Testis (tissue), 3 donors: ENCODE results near the gene FBH1. TPM values are rescaled to one million over a fixed set of nuclear protein-coding genes. Genes with fewer than 3 reads are reported as not detected.

Experiments used
- DNase-seq: peaks from one replicate; pipeline ENCODE4 v3.0.0-alpha.2; 2019
- H3K27ac ChIP-seq, 2 donors: fragments of 200-600 bp; sonication (generic); one replicate each; pipeline ENCODE4 v1.5.1; 2019
- H3K27me3 ChIP-seq: fragments of 200-600 bp; sonication (generic); one replicate; pipeline ENCODE4 v1.5.1; 2019
- H3K36me3 ChIP-seq: fragments of 200-600 bp; sonication (generic); one replicate; pipeline ENCODE4 v1.5.1; 2017; ENCODE audit warnings: low read depth; ENCODE audit errors: missing control alignments
- H3K4me1 ChIP-seq: fragments of 200-600 bp; sonication (generic); one replicate; pipeline ENCODE4 v1.5.1; 2019
- H3K4me3 ChIP-seq, 2 donors: fragments of 200-600 bp; sonication (generic); one replicate each; pipeline ENCODE4 v1.5.1; 2017 to 2019
- H3K9me3 ChIP-seq: fragments of 200-600 bp; sonication (generic); one replicate; pipeline ENCODE4 v1.5.1; 2017
- CTCF ChIP-seq, 3 experiments: fragments of 450-650 bp in 2 of 3; fragments of 200-600 bp in 1 of 3; sonication (generic) in 1 of 3; IDR thresholded peaks; one replicate each; pipeline ENCODE4 v1.5.1; 2016 to 2019; ENCODE audit warnings: antibody characterized with exemption in 3 of 3, mild to moderate bottlenecking in 2 of 3, moderate library complexity in 1 of 3
- POLR2A ChIP-seq: fragments of 450-650 bp; IDR thresholded peaks from one replicate; pipeline ENCODE4 v1.6.1; 2017; ENCODE audit warnings: antibody characterized with exemption, mild to moderate bottlenecking, moderate library complexity
- WGBS, 2 donors: methylation state at CpG; one replicate each; pipeline ENCODE4 v1.1.5; 2018; 5-methylcytosine and 5-hydroxymethylcytosine counted together
- intact Hi-C: fragments of 100-400 bp; cut with DNase I; formaldehyde crosslinking; loops from one replicate; pipeline ENCODE4 v1.15.1; 2023; ENCODE audit warnings: low total_unique reads
- polyA plus RNA-seq: library from polyadenylated mRNA; stranded (reverse); fragments of 350-450 nt; fragmentation: Illumina TruSeq; extraction: RNeasy Lipid Tissue Mini Kit (QIAGEN cat#74804); gene quantifications from one replicate; pipeline ENCODE4 v1.2.3, GENCODE V29; 2014; ENCODE audit warnings: low read depth, low replicate concordance; ENCODE audit not compliant: insufficient read depth
- total RNA-seq, 2 donors: library from RNA; depleted of rRNA; stranded (reverse); fragments of >200 nt; gene quantifications; one replicate each; pipeline ENCODE4 v1.2.3, GENCODE V29; 2016

FBH1 gene
- total and polyA plus RNA-seq, 3 donors from 2014 or later, result 91.6 to 203 (median 174) TPM

- no peaks in the 10 kb centered on the region for H3K4me1 ChIP-seq
- WGBS, 2 donors, result 78 to 79% methylated on average over 12 to 18 of the region's 18 CpGs
- no peaks in the 10 kb centered on the region for H3K36me3 ChIP-seq
Measured at GRCh38 chr10:5910323-5911100, 20.5 kb downstream of the FBH1 start.

DNA sequence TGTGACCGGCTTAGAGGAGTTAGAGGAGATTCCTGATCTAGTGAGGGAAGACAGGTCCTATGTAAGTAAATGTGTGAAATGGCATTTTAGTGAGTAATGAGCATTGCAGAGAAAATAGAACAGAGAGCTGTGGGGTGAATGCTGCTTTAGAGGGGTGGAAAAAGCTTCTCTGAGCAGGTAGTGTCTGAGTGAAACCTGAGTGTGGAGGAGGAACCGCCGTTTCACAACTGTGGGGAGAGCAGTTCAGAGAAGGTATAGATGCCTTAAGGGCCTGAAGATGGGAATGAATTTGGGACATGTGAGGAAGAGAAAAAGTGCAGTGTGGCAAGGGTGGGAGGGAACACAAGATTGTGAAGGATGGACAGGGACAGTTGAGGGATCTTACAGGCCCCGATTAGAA lies 21.6 kb downstream of the FBH1 start:
- intact Hi-C loops, result no loop called here
- Histone ChIP-seq H3K4me1 (no peaks in the 10 kb centered on the region), H3K9me3 (no peaks in the 10 kb centered on the region), H3K4me3 (no peak overlapping the region), H3K27ac (no peak overlapping the region), H3K27me3 (no peaks in the 10 kb centered on the region), H3K36me3 (no peaks in the 10 kb centered on the region)
- 92 to 94% methylated on average over 4 of the region's 4 CpGs for WGBS, 2 donors
- no peak for DNase-seq
- TF ChIP-seq POLR2A, result no peak
- TF ChIP-seq CTCF (IDR thresholded peaks at IDR 0.05), result no peak

More at GRCh38 chr10:5910323-5911100, 20.5 kb downstream of the FBH1 start:
- no peak for DNase-seq
- intact Hi-C loops, result no loop called here
- H3K27me3 ChIP-seq, result no peaks in the 10 kb centered on the region
- H3K9me3 ChIP-seq, result no peaks in the 10 kb centered on the region
- TF ChIP-seq POLR2A (no peak), CTCF (IDR thresholded peaks at IDR 0.05) (no peak)
- H3K27ac ChIP-seq, result no peak overlapping the region
- H3K4me3 ChIP-seq, result no peak overlapping the region

DNA sequence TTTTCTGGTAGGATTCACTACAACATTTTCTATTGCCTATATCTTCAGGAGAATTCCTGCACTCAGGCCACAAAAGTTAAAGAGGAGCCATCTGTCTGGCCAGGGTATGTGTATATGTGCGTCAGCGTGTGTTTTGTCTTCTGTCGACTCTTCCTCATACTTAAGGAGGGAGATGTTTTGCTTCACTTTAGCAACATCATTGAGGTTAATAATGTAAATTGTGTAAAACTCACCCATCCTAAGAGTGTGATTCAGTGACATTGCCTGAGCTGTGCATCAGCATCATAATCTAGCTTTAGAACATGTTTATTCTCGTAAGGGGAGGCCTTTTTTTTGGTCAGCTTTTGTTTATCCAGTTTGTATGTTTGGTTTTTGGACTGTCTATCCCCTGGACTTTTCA lies 23.7 kb downstream of the FBH1 start:
- intact Hi-C loops, result no loop called here
- Histone ChIP-seq H3K36me3 (no peaks in the 10 kb centered on the region), H3K27me3 (no peaks in the 10 kb centered on the region), H3K4me3 (no peak overlapping the region), H3K27ac (no peak overlapping the region), H3K9me3 (no peaks in the 10 kb centered on the region), H3K4me1 (no peaks in the 10 kb centered on the region)
- WGBS, 2 donors, result 95 to 96% methylated on average over 4 of the region's 4 CpGs
- DNase-seq, result no peak
- TF ChIP-seq POLR2A (no peak), CTCF (IDR thresholded peaks at IDR 0.05) (no peak)

GRCh38 chr10:5915451-5915850 lies 25.4 kb downstream of the FBH1 start:
- DNase-seq, result no peak
- 96 to 98% methylated on average over 14 of the region's 14 CpGs for WGBS, 2 donors
- no peak for TF ChIP-seq POLR2A
- TF ChIP-seq CTCF (IDR thresholded peaks at IDR 0.05), result no peak
- H3K4me3 ChIP-seq, result no peak overlapping the region
- intact Hi-C loops, result no loop called here
- H3K9me3 ChIP-seq, result no peaks in the 10 kb centered on the region
- H3K4me1 ChIP-seq, result no peaks in the 10 kb centered on the region
- no peaks in the 10 kb centered on the region for H3K36me3 ChIP-seq
- no peak overlapping the region for H3K27ac ChIP-seq
- no peaks in the 10 kb centered on the region for H3K27me3 ChIP-seq

DNA sequence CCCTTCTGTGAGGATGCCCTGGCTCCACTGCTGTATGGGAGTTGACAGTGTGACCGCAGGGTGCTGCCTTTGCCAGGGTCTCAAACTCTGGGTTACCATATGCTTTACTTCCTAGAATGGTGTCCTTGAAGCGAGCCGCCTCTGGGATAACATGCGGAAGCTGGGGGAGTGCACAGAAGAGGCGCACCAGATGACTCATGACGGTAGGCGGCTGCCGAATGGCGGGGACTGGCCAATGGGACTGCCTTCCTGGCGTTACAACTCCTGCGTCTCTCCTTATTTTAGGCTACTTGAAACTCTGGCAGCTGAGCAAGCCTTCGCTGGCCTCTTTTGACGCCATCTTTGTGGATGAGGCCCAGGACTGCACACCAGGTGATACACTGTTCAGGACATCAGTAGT lies 27.3 kb downstream of the FBH1 start:
- WGBS, 2 donors, result 90 to 96% methylated on average over 6 to 13 of the region's 13 CpGs
- no peak for TF ChIP-seq POLR2A
- TF ChIP-seq CTCF (IDR thresholded peaks at IDR 0.05), result no peak
- DNase-seq, result no peak
- Histone ChIP-seq H3K27me3 (no peaks in the 10 kb centered on the region), H3K27ac (no peak overlapping the region), H3K4me3 (no peak overlapping the region), H3K9me3 (no peaks in the 10 kb centered on the region), H3K4me1 (no peaks in the 10 kb centered on the region), H3K36me3 (no peaks in the 10 kb centered on the region)
- intact Hi-C loops, result no loop called here
